PC-9 (cell line): Measurements from ENCODE around the gene HPD.

ENCODE experiments used
- CTCF ChIP-seq: fragments of 200-600 bp; sonication (generic); conservative IDR thresholded peaks from 2 replicates; pipeline ENCODE4 v1.6.1; 2017; ENCODE audit warnings: mixed run types, antibody characterized with exemption, mild to moderate bottlenecking, moderate library complexity
- EZH2 ChIP-seq: fragments of 200-600 bp; sonication (generic); IDR thresholded peaks from 2 replicates; pipeline ENCODE4 v1.8.0; 2017; ENCODE audit warnings: antibody characterized with exemption, low read depth

DNA sequence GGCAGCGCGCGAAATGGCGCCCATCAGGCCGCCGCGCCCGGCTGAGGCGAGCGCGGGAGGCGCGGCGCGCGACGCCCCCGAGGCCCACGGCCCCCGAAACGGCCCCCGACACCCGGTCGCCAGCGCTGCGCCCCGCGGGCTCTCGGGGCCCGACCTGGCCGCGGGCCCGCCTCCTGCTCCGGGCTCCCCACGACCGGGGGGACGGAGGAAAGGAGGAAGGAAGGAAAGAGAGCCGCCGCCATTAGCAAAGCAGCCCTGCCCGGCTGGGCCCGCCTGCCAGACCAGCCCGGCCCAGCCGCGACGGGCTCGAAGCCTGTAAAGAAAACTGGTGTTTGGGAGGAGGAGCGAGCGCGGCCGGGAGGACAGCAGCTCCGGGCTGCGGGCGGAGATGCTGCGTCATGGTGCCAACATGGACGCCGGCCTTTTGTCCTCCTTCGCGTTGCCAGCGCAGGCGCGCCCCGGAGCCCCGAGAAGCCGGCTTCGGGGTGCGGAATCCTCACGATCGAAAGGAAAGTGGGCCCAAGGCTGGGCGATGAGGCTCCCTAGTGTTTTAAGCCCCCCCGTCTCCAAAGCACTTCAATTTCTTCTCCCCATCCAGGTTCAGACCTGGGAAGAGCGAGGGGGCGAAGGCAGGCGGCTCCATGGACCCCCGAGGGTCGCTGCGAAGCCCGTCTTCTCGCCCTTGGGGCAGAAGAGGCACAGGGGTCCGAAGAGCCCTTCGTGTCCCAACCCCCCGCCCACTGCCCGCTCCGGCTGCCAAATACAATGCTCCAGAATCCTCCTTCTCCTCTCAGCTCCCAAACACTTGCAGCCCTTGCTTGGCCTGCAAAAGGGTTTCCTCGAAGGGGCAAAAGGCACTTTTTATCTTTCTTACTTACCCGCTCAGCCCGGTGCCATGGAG, 57.7 kb downstream of the HPD start:
- TF ChIP-seq CTCF: no peak
- no peak for TF ChIP-seq EZH2
